Calu3 (cell line): ENCODE measurements around the gene TNFSF15. TPM values are rescaled to one million over a fixed set of nuclear protein-coding genes. Genes with fewer than 3 reads are reported as not detected.

Experiments
- BruUV-seq: library from RNA; stranded (reverse); fragments of 400-500 nt; replicated peaks from 2 replicates; lab custom pipeline; 2021; lab: Mats Ljungman, UMichigan
- CTCF ChIA-PET: fragments of 300-600 bp; sonication (Branson Sonifier 250); formaldehyde crosslinking; loops from one replicate; lab custom pipeline; 2022; ENCODE audit warnings: antibody characterized with exemption; lab: Charles Lee
- DNase-seq: peaks from one replicate; pipeline ENCODE4 v3.0.0; 2022
- H3K27ac Mint-ChIP-seq: one replicate; pipeline ENCODE4 v1.8.0; 2022; ENCODE audit warnings: mixed read lengths; ENCODE audit not compliant: unreplicated experiment
- H3K27me3 Mint-ChIP-seq: one replicate; pipeline ENCODE4 v1.8.0; 2022; ENCODE audit warnings: mixed read lengths; ENCODE audit not compliant: unreplicated experiment
- H3K36me3 Mint-ChIP-seq: one replicate; pipeline ENCODE4 v1.8.0; 2022; ENCODE audit warnings: mild to moderate bottlenecking, moderate library complexity, mixed read lengths; ENCODE audit not compliant: insufficient read depth, unreplicated experiment
- H3K4me1 Mint-ChIP-seq: one replicate; pipeline ENCODE4 v1.8.0; 2022; ENCODE audit warnings: mild to moderate bottlenecking, low read depth, mixed read lengths; ENCODE audit not compliant: unreplicated experiment
- H3K4me3 Mint-ChIP-seq: one replicate; pipeline ENCODE4 v1.8.0; 2022; ENCODE audit warnings: mild to moderate bottlenecking, low read depth, moderate library complexity, mixed read lengths; ENCODE audit not compliant: unreplicated experiment
- H3K9me3 Mint-ChIP-seq: one replicate; pipeline ENCODE4 v1.8.0; 2022; ENCODE audit warnings: low read depth, mixed read lengths; ENCODE audit not compliant: unreplicated experiment
- intact Hi-C: fragments of 100-400 bp; cut with micrococcal nuclease; formaldehyde crosslinking; loops from one replicate; pipeline ENCODE4 v1.10.0; 2022; ENCODE audit not compliant: unreplicated experiment
- total RNA-seq: library from RNA; stranded (reverse); gene quantifications from 2 replicates; pipeline ENCODE4 v1.2.3, GENCODE V29; 2022
- TF ChIP-seq, protein P1 (sequence below): fragments of 200-600 bp; IDR thresholded peaks from one replicate; pipeline ENCODE4 v1.8.0; 2022; ENCODE audit warnings: antibody characterized with exemption; ENCODE audit not compliant: unreplicated experiment

Gene TNFSF15
- total RNA-seq, 1 experiment from 2014 or later, result 4.9 TPM

DNA sequence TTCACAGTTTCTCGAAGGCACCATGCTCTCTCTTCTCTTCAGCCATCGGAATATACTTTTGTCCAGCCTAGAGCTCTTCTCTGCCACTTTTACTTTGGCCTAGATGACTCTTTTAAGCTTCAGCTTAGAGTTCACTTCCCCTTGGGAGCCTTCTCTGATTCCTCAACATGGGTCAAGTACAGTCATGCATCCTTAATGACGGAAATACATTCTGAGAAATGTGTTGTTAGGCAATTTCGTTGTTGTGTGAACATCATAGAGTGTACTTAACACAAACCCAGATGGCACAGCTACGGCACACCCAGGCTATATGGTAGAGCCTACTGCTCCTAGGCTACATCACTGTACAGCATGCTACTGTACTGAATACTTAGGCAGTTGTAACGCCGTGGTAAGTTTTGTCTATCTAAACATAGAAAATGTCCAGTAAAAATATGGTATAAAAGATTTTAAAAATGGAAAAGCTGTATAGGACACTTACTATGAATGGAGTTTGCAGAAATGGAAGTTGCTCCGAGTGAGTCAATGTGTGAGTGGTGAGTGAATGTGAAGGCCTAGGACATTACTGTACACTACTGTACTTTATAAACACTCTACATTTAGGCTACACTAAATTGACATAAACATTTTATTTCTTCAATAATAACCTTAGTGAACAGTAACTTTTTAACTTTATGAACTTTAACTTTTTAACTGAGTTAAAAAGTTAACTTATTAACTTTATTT lies 15.1 kb upstream of the TNFSF15 start:
- H3K4me1 Mint-ChIP-seq, result peaks cover 8% of the 10 kb centered on the region
- BruUV-seq, result no TSS peak
- H3K36me3 Mint-ChIP-seq, result no peaks in the 10 kb centered on the region
- intact Hi-C loops, result no loop called here
- CTCF ChIA-PET, result no interaction called here
- no peak overlapping the region for H3K4me3 Mint-ChIP-seq
- TF ChIP-seq, protein P1, sequence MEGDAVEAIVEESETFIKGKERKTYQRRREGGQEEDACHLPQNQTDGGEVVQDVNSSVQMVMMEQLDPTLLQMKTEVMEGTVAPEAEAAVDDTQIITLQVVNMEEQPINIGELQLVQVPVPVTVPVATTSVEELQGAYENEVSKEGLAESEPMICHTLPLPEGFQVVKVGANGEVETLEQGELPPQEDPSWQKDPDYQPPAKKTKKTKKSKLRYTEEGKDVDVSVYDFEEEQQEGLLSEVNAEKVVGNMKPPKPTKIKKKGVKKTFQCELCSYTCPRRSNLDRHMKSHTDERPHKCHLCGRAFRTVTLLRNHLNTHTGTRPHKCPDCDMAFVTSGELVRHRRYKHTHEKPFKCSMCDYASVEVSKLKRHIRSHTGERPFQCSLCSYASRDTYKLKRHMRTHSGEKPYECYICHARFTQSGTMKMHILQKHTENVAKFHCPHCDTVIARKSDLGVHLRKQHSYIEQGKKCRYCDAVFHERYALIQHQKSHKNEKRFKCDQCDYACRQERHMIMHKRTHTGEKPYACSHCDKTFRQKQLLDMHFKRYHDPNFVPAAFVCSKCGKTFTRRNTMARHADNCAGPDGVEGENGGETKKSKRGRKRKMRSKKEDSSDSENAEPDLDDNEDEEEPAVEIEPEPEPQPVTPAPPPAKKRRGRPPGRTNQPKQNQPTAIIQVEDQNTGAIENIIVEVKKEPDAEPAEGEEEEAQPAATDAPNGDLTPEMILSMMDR, result no peak
- H3K27ac Mint-ChIP-seq, result no peak overlapping the region
- DNase-seq, result no peak
- no peaks in the 10 kb centered on the region for H3K27me3 Mint-ChIP-seq
- H3K9me3 Mint-ChIP-seq, result peaks cover 4% of the 10 kb centered on the region

DNA sequence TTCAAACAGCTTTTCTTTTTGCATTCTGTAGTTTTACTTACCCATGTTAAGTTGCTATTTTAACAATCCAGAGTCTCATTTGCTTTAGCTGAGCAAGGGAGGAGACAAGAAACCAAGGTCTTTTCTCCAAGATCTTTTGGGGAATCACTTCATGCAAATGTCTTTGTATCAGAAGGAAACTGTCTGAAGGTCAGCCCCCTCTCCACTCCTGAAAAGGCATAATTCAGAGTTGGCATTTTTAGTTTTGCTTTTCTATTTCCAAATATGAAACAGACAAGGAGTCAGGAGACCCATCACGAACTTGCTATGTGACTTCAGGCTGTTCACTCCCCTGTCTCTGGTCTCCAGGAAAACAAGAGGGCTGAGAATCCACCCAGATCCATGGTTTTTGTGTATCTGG lies 12.3 kb upstream of the TNFSF15 start:
- H3K27ac Mint-ChIP-seq, result no peak overlapping the region
- CTCF ChIA-PET, result no interaction called here
- TF ChIP-seq, protein P1, result no peak
- H3K4me1 Mint-ChIP-seq, result peaks cover 8% of the 10 kb centered on the region
- no TSS peak for BruUV-seq
- intact Hi-C loops, result no loop called here
- DNase-seq, result no peak
- H3K9me3 Mint-ChIP-seq, result peaks cover 9% of the 10 kb centered on the region
- no peaks in the 10 kb centered on the region for H3K36me3 Mint-ChIP-seq
- no peak overlapping the region for H3K4me3 Mint-ChIP-seq
- H3K27me3 Mint-ChIP-seq, result no peaks in the 10 kb centered on the region

DNA sequence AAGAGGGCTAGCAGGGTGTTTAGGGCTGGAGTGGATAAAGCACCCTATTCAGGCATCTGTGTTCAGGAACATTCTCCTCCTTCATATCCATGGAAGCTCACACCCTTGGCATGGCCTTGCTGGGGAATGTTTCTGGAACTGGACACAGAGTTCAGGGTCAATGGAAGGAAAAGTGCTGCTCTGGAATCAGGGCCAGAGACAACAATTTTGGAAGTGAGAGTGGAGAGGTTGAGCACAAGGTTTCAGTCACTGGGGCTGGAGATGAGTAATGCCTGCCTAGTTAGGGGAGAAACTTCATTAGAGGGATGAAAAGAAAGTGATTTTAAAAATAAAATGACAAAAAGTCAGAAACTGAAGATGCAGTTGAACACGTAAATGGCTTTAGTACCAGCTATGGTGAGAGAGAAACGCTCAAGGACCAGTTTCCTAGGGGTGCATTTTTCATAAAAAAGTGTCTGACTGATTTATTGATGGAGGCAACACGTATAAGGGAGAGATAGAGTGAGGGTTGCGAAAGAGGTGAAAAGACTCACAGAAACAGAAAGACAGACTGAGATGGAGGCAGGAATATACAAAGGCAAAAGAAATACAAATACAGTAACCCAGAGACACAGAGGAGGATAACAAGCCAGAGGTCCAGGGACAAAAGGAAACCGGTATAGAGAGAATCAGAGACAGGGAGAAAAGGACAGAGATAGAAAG lies 8.0 kb upstream of the TNFSF15 start:
- no peaks in the 10 kb centered on the region for H3K36me3 Mint-ChIP-seq
- H3K4me3 Mint-ChIP-seq, result no peak overlapping the region
- peaks cover 12% of the 10 kb centered on the region for H3K4me1 Mint-ChIP-seq
- BruUV-seq, result no TSS peak
- H3K27ac Mint-ChIP-seq, result no peak overlapping the region
- CTCF ChIA-PET, result no interaction called here
- H3K27me3 Mint-ChIP-seq, result no peaks in the 10 kb centered on the region
- peaks cover 4% of the 10 kb centered on the region for H3K9me3 Mint-ChIP-seq
- intact Hi-C loops, result loop anchor here (5.0 kb wide), 1 partner anchor 93 kb away; no protein-coding TSS in a partner anchor
- DNase-seq, result no peak
- TF ChIP-seq, protein P1, result no peak

DNA sequence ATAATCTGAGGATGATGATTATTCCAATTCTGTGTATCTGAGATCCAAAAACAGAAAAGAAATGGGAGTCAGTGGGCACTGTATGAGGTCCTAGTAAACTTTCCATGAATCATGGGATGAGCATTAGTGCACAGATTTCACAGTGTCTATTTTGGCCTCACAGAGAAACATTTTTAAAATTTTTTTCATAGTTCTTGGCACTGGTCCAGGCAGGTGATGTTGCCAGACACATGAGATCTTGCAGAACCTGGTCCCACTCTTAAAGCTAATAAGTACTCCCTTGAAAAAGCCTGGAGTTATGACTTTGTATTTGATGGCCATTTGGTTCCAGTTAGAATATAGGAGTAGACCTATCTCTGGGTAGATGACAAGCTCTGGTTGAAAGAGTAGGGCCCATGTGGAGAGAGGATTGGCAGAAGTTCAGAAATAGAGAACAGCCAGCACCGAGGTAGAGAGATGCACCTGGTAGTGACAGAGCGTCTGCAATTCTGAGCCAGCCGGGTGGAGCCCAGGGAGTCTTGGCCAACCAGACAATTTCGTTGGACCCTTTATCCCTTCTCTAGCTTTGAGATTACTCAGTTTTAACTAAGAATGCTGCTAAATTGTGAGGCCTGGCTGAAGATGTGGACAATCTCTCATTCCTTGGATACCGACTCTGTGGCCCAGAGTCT lies 6.3 kb upstream of the TNFSF15 start:
- Mint-ChIP-seq H3K27me3 (no peaks in the 10 kb centered on the region), H3K9me3 (peaks cover 4% of the 10 kb centered on the region), H3K4me3 (no peak overlapping the region), H3K4me1 (peaks cover 21% of the 10 kb centered on the region), H3K27ac (no peak overlapping the region), H3K36me3 (no peaks in the 10 kb centered on the region)
- no peak for DNase-seq
- no TSS peak for BruUV-seq
- TF ChIP-seq, protein P1, result no peak
- intact Hi-C loops, result loop anchor here (5.0 kb wide), 1 partner anchor 95 kb away; no protein-coding TSS in a partner anchor
- CTCF ChIA-PET, result interaction anchor here (0.6 to 1.3 kb wide), 2 partner anchors 26 to 43 kb away, joined by 3 to 7 read pairs; no protein-coding TSS in a partner anchor
